Measurements from ENCODE around the gene PEX26. TPM values are rescaled to one million over a fixed set of nuclear protein-coding genes. Genes with fewer than 3 reads are reported as not detected.

PEX26 gene
- polyA plus RNA-seq, 1 donor from 2014 or later: 30.2 TPM

GRCh38 chr22:18110194-18110953 lies 32.6 kb downstream of the PEX26 start, which contains the start of gene TUBA8:
Gene TUBA8, plus strand, starts transcription at chr22:18110809. Its CDS starts 57 bp downstream, at chr22:18110866.
- H2AFZ ChIP-seq (ENCODE audit: low read depth, low read length): no peak within 1 kb of the TSS
- no peaks in the 10 kb centered on the region for H3K9me3 ChIP-seq (ENCODE audit: low read length)
- no peak within 1 kb of the TSS for H3K4me2 ChIP-seq (ENCODE audit: low read length)
- no peaks in the 10 kb centered on the region for H3K9me2 ChIP-seq (ENCODE audit: insufficient read depth, low read length)
- H4K20me1 ChIP-seq (ENCODE audit: insufficient read depth): no peaks in the 10 kb centered on the region
- H3K9ac ChIP-seq (ENCODE audit: low read length): peak within 1 kb of the TSS; percentile 36
- TF ChIP-seq EP300 (conservative IDR thresholded peaks at IDR 0.05; ENCODE audit: poor library complexity, severe bottlenecking): no peak
- TF ChIP-seq RAD21 (conservative IDR thresholded peaks at IDR 0.05): no peak
- TF ChIP-seq SMC3 (conservative IDR thresholded peaks at IDR 0.05; ENCODE audit: poor library complexity): no peak
- TF ChIP-seq EZH2 (IDR thresholded peaks at IDR 0.05; ENCODE audit: borderline replicate concordance, insufficient read depth, low read length, poor library complexity, severe bottlenecking): no peak
- no peak for TF ChIP-seq POLR2AphosphoS5 (IDR thresholded peaks at IDR 0.05)
- TF ChIP-seq REST (IDR thresholded peaks at IDR 0.05; ENCODE audit: borderline replicate concordance): no peak
- no peak for TF ChIP-seq MXI1 (conservative IDR thresholded peaks at IDR 0.05; ENCODE audit: poor library complexity, severe bottlenecking)
- TF ChIP-seq CTCF (IDR thresholded peaks at IDR 0.05; ENCODE audit: poor library complexity, severe bottlenecking): no peak
- no peak for TF ChIP-seq TAF1 (IDR thresholded peaks at IDR 0.05; ENCODE audit: low read depth)
- H3K27ac ChIP-seq (ENCODE audit: low read length): no peak within 1 kb of the TSS
- H3K4me3 ChIP-seq (ENCODE audit: low read length): peak within 1 kb of the TSS; percentile 60
- H3K79me2 ChIP-seq (replicated peaks; ENCODE audit: insufficient read depth, low read length): no peaks in the 10 kb centered on the region
- H3K36me3 ChIP-seq (ENCODE audit: insufficient read depth, low read length): no peaks in the 10 kb centered on the region
- H3K27me3 ChIP-seq (ENCODE audit: insufficient read depth, low read depth, low read length): peaks cover 27% of the 10 kb centered on the region
- H3F3A ChIP-seq (ENCODE audit: insufficient read depth, low read length, poor library complexity, severe bottlenecking): no peaks in the 10 kb centered on the region

- H4K20me1 ChIP-seq (ENCODE audit: insufficient read depth): no peaks in the 10 kb centered on the region
- no peaks in the 10 kb centered on the region for H3K9me2 ChIP-seq (ENCODE audit: insufficient read depth, low read length)
- peaks cover 27% of the 10 kb centered on the region for H3K27me3 ChIP-seq (ENCODE audit: insufficient read depth, low read depth, low read length)
- no peaks in the 10 kb centered on the region for H3K36me3 ChIP-seq (ENCODE audit: insufficient read depth, low read length)
- H3K27ac ChIP-seq (ENCODE audit: low read length): no peak overlapping the region
- H3K4me3 ChIP-seq (ENCODE audit: low read length): peak overlapping the region; percentile 60
- no peak for TF ChIP-seq EZH2 (IDR thresholded peaks at IDR 0.05; ENCODE audit: borderline replicate concordance, insufficient read depth, low read length, poor library complexity, severe bottlenecking)
- no peak for TF ChIP-seq CTCF (IDR thresholded peaks at IDR 0.05; ENCODE audit: poor library complexity, severe bottlenecking)
- TF ChIP-seq EP300 (conservative IDR thresholded peaks at IDR 0.05; ENCODE audit: poor library complexity, severe bottlenecking): no peak
- no peak for TF ChIP-seq TAF1 (IDR thresholded peaks at IDR 0.05; ENCODE audit: low read depth)
- TF ChIP-seq POLR2AphosphoS5 (IDR thresholded peaks at IDR 0.05): no peak
- no peak for TF ChIP-seq RAD21 (conservative IDR thresholded peaks at IDR 0.05)
- no peak for TF ChIP-seq MXI1 (conservative IDR thresholded peaks at IDR 0.05; ENCODE audit: poor library complexity, severe bottlenecking)
- no peaks in the 10 kb centered on the region for H3F3A ChIP-seq (ENCODE audit: insufficient read depth, low read length, poor library complexity, severe bottlenecking)
- no peaks in the 10 kb centered on the region for H3K79me2 ChIP-seq (replicated peaks; ENCODE audit: insufficient read depth, low read length)
- no peaks in the 10 kb centered on the region for H3K9me3 ChIP-seq (ENCODE audit: low read length)
- peak overlapping the region; percentile 36 for H3K9ac ChIP-seq (ENCODE audit: low read length)
- no peak overlapping the region for H3K4me2 ChIP-seq (ENCODE audit: low read length)
- no peak overlapping the region for H2AFZ ChIP-seq (ENCODE audit: low read depth, low read length)
Observed at GRCh38 chr22:18110954-18111758, 33.4 kb downstream of the PEX26 start.

Measured in neural cell (in vitro differentiated cells).